ENCODE data around the gene NDUFA5.

NDUFA5 gene

GRCh38 chr7:123500878-123501489 lies 56.6 kb downstream of the NDUFA5 start:
- H3K36me3 ChIP-seq: no peaks in the 10 kb centered on the region
- H3K27ac ChIP-seq: no peak overlapping the region
- H3K4me3 ChIP-seq (ENCODE audit: low read depth in 1 of 2, low read length in 1 of 2): no peak overlapping the region
- TF ChIP-seq CTCF (IDR thresholded peaks at IDR 0.05): no peak
- no peaks in the 10 kb centered on the region for H3K9me3 ChIP-seq
- H3K27me3 ChIP-seq: peaks cover 19% of the 10 kb centered on the region
- H3K4me1 ChIP-seq (ENCODE audit: control insufficient read depth in 1 of 2, insufficient read depth in 1 of 2, low read depth in 1 of 2, low read length in 1 of 2): no peaks in the 10 kb centered on the region

- no peak for TF ChIP-seq CTCF (IDR thresholded peaks at IDR 0.05)
- peaks cover 27% of the 10 kb centered on the region for H3K27me3 ChIP-seq
- no peaks in the 10 kb centered on the region for H3K4me1 ChIP-seq (ENCODE audit: control insufficient read depth in 1 of 2, insufficient read depth in 1 of 2, low read depth in 1 of 2, low read length in 1 of 2)
- no peak overlapping the region for H3K27ac ChIP-seq
- no peaks in the 10 kb centered on the region for H3K9me3 ChIP-seq
- no peaks in the 10 kb centered on the region for H3K36me3 ChIP-seq
- no peak overlapping the region for H3K4me3 ChIP-seq (ENCODE audit: low read depth in 1 of 2, low read length in 1 of 2)
These were observed 58.2 kb downstream of the NDUFA5 start for GRCh38 chr7:123499211-123499970.

GRCh38 chr7:123498601-123499000 lies 59.0 kb downstream of the NDUFA5 start:
- Histone ChIP-seq H3K9me3 (no peaks in the 10 kb centered on the region), H3K4me1 (ENCODE audit: control insufficient read depth in 1 of 2, insufficient read depth in 1 of 2, low read depth in 1 of 2, low read length in 1 of 2) (no peaks in the 10 kb centered on the region), H3K36me3 (no peaks in the 10 kb centered on the region), H3K27ac (no peak overlapping the region), H3K27me3 (peaks cover 27% of the 10 kb centered on the region), H3K4me3 (ENCODE audit: low read depth in 1 of 2, low read length in 1 of 2) (no peak overlapping the region)
- no peak for TF ChIP-seq CTCF (IDR thresholded peaks at IDR 0.05)

- Histone ChIP-seq H3K4me3 (ENCODE audit: low read depth in 1 of 2, low read length in 1 of 2) (no peak overlapping the region), H3K27me3 (peaks cover 27% of the 10 kb centered on the region), H3K36me3 (no peaks in the 10 kb centered on the region), H3K4me1 (ENCODE audit: control insufficient read depth in 1 of 2, insufficient read depth in 1 of 2, low read depth in 1 of 2, low read length in 1 of 2) (no peaks in the 10 kb centered on the region), H3K27ac (no peak overlapping the region), H3K9me3 (no peaks in the 10 kb centered on the region)
- TF ChIP-seq CTCF (IDR thresholded peaks at IDR 0.05): no peak
These were observed 59.6 kb downstream of the NDUFA5 start for GRCh38 chr7:123498031-123498430.

- no peaks in the 10 kb centered on the region for H3K4me1 ChIP-seq (ENCODE audit: control insufficient read depth in 1 of 2, insufficient read depth in 1 of 2, low read depth in 1 of 2, low read length in 1 of 2)
- H3K4me3 ChIP-seq (ENCODE audit: low read depth in 1 of 2, low read length in 1 of 2): no peak overlapping the region
- no peak for TF ChIP-seq CTCF (IDR thresholded peaks at IDR 0.05)
- no peaks in the 10 kb centered on the region for H3K9me3 ChIP-seq
- peaks cover 20% of the 10 kb centered on the region for H3K27me3 ChIP-seq
- no peak overlapping the region for H3K27ac ChIP-seq
- H3K36me3 ChIP-seq: no peaks in the 10 kb centered on the region
These were observed 63.3 kb downstream of the NDUFA5 start for GRCh38 chr7:123494193-123494796.

Data from neutrophil (primary cell).